ENCODE data around the gene PGAP1.

DNA sequence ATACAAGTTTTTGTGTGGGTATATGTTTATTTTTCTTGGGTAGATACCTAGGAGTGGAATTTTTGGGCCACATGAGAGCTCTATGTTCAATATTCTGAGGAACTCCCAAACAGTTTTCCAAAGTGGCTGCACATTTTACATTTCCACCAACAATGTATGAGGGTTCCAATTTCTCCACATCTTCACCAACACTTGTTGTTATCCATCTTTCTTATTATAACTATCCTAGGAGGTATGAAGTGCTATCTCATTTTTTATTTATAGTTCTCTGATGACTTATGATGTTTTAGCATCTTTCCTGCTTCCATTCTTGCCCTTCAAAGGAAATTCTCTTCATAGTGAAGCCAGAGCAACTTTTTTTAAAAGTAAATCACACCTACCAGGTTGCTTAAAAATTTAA is 8.7 kb downstream of the PGAP1 start:
- TF ChIP-seq HDAC2 (IDR thresholded peaks at IDR 0.05; ENCODE audit: borderline replicate concordance in 1 of 2, low read depth in 2 of 2, low read length in 2 of 2) = no peak
- no peak for TF ChIP-seq BRCA1 (IDR thresholded peaks at IDR 0.05; ENCODE audit: low read depth, low read length)
- TF ChIP-seq POLR2A (IDR thresholded peaks at IDR 0.05; ENCODE audit: control extremely low read depth in 1 of 2, low read depth in 2 of 2, low read length in 2 of 2) = no peak
- TF ChIP-seq RNF2 (IDR thresholded peaks at IDR 0.05; ENCODE audit: borderline replicate concordance, low read depth, low read length, missing control alignments, poor library complexity, severe bottlenecking) = no peak
- no peak for TF ChIP-seq EZH2 (IDR thresholded peaks at IDR 0.05; ENCODE audit: low read depth, low read length, severe bottlenecking)
- no peak for TF ChIP-seq CEBPB (IDR thresholded peaks at IDR 0.05; ENCODE audit: low read depth, low read length)
- TF ChIP-seq, protein P1, sequence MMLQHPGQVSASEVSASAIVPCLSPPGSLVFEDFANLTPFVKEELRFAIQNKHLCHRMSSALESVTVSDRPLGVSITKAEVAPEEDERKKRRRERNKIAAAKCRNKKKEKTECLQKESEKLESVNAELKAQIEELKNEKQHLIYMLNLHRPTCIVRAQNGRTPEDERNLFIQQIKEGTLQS (IDR thresholded peaks at IDR 0.05; ENCODE audit: insufficient read depth, low read depth, low read length) = no peak
- TF ChIP-seq, protein P2, sequence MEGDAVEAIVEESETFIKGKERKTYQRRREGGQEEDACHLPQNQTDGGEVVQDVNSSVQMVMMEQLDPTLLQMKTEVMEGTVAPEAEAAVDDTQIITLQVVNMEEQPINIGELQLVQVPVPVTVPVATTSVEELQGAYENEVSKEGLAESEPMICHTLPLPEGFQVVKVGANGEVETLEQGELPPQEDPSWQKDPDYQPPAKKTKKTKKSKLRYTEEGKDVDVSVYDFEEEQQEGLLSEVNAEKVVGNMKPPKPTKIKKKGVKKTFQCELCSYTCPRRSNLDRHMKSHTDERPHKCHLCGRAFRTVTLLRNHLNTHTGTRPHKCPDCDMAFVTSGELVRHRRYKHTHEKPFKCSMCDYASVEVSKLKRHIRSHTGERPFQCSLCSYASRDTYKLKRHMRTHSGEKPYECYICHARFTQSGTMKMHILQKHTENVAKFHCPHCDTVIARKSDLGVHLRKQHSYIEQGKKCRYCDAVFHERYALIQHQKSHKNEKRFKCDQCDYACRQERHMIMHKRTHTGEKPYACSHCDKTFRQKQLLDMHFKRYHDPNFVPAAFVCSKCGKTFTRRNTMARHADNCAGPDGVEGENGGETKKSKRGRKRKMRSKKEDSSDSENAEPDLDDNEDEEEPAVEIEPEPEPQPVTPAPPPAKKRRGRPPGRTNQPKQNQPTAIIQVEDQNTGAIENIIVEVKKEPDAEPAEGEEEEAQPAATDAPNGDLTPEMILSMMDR (IDR thresholded peaks at IDR 0.05; ENCODE audit: control extremely low read depth in 1 of 3, insufficient read depth in 1 of 3, low read depth in 1 of 3, low read length in 3 of 3) = no peak

All from H1 (cell line).